Colon (tissue), 2 donors: ENCODE measurements around the gene SLC35F2.
"Not testable (repeated sequence)": the region's sequence is repeated elsewhere in the genome, so short reads cannot be mapped to it uniquely, and the experiment has no call there.

Experiments used
- FAIRE-seq: peaks from 2 replicates; lab custom pipeline; 2012; peaks lifted over from hg19 to GRCh38; lab: Jason Lieb, UNC
- donor health status: control.
- donor health status: control.

The SLC35F2 gene, protein sequence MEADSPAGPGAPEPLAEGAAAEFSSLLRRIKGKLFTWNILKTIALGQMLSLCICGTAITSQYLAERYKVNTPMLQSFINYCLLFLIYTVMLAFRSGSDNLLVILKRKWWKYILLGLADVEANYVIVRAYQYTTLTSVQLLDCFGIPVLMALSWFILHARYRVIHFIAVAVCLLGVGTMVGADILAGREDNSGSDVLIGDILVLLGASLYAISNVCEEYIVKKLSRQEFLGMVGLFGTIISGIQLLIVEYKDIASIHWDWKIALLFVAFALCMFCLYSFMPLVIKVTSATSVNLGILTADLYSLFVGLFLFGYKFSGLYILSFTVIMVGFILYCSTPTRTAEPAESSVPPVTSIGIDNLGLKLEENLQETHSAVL

DNA sequence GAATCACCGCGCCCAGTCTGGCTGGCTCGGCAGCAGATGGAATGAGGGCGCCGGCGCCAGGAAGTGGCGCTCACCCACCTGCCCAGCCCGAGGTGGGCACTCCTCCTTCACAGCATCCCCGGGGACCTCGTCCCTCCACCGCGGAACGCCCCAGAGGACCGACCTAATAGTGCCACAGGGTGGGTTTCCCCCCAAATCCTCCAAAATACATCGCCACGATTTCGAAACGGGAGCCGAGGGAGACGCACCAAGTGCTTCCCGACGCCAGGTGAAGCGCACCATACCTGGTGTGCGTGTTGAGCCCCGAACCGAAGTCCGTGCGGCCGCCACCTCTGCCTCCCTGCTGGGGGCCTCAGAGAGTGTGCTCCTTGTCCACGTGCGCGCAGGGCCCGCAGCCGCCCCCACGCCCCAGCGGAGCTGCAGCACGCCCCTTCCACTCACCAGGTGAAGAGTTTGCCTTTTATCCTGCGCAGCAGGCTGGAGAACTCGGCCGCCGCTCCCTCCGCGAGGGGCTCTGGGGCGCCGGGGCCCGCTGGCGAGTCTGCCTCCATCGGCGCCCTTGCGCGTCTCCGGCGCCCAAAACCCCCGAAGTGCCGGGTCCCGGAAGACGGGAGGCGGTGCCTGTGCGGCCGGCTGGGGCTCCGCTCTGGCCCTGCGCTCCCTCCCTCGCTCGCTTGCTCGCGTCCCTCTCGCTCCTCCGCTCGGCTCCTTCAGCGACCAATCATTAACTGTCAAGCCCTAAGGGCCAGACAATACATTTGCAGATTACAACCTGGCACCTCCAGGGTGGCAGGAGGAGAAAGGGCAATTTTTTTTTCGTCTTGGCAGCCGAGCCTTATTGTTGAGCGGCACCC lies at the start of gene SLC35F2:
Gene SLC35F2 (minus strand): TSS at position 571 of the 854 bp plus-strand sequence. CDS start 20 bp downstream, at position 551.
- FAIRE-seq = no peak

DNA sequence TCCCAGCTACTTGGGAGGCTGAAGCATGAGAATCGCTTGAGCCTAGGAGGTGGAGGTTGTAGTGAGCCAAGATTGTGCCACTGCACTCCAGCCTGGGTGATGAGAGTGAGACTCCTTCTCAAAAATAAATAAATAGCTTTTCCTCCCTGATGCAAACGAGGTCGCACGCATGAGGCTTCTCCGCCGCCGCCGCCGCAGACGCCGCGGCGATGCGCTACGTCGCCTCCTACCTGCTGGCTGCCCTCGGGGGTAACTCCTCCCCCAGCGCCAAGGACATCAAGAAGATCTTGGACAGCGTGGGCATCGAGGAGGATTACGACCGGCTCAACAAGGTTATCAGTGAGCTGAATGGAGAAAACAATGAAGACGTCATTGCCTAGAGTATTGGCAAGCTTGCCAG lies 49.6 kb upstream of the SLC35F2 start:
- FAIRE-seq = no peak

DNA sequence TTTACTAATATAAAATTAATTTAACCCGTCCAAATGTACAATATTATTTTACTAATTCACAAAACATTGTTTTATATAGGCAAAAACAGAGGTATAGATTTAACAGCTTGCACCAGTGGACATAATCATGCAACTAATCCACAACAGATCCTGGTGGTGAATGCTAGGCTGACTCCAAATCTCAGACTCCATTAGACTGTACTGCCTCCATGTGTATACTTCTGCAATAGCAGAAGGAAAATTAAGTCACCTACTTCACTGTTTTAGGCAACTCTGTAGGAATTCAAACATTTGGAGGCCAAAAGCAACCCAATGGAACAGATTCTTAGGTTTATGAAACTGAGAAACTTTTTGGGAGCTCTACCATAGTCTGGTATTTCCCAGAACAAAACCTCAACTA lies 39.7 kb upstream of the SLC35F2 start:
- no peak for FAIRE-seq

DNA sequence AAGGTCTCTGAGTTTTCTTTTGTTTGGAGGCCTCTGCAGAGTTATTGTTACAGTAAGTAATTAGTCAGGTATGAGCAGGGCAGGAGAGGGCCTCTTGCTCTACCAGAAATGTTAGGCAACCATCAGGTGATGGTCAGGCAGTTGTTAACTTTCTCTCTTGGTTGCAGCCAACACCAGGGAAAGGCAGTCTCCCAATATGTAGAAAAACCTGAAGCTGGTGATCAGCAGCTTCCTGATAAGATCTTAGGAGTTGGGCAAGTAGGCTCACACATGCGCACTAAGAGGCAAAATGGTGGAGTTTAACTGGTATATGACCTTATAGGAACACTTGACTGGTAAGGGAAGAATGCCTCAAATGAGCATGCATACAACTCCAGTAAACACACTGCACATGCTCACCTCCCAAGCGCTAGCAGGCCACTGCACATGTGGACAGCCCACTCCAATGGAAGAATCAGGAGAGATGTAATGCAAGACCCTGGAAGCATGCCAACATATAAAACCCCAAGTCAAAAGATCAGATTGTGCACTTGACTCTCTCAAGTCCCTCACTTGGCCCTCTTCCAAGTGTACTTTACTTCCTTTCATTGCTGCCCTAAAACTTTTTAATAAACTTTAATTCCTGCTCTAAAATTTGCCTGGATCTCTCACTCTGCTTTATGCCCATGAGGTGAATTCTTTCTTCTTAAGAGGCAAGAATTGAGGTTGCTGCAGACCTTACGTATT lies 23.7 kb upstream of the SLC35F2 start:
- no peak for FAIRE-seq

DNA sequence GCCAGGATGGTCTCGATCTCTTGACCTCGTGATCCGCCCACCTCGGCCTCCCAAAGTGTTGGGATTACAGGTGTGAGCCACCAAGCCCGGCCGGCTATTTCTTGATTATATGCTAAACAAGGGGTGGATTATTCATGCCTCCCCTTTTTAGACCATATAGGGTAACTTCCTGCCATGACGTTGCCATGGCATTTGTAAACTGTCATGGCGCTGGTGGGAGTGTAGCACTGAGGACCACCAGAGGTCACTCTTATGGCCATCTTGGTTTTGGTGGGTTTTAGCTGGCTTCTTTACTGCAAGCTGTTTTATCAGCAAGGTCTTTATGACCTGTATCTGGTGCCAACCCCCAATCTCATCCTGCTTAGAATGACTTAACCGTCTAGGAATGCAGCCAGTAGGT lies 22.9 kb upstream of the SLC35F2 start:
- not testable (repeated sequence) for FAIRE-seq

DNA sequence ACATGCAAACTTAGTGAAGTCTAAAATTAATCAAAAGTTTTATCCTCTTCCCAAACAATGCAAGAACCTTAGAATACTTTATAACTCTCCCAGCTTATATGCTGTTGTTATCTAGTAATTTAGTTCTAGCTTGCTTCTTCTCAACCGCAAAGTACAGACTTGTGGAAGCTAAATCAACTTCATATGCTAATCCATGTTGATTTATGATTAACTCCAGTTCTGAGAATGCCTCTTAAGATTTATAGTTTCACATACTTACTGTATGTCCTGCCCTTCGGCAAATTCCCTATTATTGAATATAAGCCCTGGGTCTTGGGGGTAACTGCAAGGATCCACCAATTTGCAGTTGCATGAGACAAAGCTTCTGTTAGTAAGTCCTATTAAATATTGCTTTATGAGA lies 17.6 kb upstream of the SLC35F2 start:
- no peak for FAIRE-seq

DNA sequence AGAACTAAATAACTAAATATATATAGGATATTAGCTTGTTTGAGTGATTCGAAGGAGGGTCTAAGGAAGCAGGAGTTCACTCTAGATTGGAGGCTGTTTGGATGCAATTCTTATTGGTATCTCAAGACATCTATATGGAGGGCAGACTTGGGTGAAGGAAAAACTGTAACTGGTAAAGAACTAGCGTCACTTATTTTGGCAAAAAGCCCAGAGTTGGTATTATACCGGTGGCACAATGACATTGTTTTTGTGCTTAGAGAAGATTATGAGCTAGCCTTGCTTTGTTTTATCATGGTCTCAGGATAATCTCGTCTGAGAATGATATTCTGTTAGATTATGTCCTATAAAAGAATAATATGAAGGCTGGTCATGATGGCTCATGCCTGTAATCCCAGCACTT lies 6.0 kb upstream of the SLC35F2 start:
- no peak for FAIRE-seq

DNA sequence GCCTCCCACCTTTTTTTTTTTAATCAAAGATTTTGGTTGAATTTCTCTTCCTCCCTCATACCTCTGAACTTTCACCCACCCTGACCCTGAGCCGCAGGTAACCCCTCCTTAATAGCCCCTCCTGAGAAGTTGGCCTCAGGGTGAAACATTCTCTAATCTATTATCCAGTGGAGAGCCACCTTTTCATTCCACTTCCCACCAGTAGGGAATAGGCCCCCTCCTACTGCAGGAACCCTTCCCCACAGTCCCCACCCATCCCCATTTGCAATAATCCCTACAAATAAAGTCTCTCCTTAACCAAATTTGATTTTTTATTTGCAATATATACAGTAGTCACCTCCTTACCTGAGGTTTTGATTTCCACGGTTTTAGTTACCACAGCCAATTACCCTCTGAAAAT lies 2.1 kb upstream of the SLC35F2 start:
- FAIRE-seq = no peak

DNA sequence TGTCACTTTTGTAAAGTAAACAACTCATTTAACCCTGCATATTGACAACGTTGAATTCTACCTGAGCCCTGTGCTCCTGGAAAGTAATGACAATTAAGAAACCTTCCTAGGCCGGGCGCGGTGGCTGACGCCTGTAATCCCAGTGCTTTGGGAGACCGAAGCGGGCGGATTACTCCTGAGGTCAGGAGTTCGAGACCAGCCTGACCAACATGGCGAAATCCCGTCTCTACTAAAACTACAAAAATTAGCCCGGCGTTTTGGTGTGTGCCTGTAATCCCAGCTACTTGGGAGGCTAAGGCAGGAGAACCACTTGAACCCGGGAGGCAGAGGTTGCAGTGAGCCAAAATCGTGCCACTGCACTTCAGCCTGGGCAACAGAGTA lies 1.6 kb upstream of the SLC35F2 start:
- FAIRE-seq = not testable (repeated sequence)

DNA sequence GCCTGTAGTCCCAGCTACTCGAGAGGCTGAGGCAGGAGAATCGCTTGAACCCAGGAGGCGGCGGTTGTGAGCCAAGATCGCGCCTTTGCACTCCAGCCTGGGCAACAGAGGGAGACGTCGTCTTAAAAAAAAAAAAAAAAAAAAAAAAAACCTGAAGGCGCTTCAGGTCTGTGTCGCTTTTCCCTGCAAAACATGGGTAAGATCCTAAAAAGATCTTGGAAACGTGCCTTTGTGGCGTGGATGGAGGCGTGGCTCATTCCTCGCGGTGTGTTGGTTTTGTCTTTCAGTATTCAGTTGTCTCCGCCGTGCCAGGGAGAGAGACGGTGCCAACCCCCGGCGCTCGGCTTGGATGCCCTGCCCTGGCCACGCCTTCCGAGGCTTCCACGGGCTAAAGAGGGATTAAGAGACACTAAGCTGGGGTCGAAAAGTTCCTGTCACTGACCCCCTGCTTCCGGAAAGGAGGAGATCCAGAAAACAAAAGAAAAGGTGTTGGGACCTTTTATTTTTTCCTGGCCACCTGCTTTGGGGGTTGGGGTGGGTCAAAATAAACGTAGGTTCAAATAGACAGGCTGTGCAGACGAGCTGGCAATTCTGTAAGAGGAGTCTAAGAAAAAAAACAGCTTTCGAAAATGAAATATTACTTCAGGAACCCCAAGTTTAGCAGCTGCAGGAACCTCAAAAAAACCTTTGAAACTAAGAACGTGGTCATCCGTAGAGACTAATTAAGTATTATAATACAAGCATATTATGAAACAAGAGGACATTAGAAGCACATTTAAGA lies 1.1 kb upstream of the SLC35F2 start:
- FAIRE-seq = no peak

DNA sequence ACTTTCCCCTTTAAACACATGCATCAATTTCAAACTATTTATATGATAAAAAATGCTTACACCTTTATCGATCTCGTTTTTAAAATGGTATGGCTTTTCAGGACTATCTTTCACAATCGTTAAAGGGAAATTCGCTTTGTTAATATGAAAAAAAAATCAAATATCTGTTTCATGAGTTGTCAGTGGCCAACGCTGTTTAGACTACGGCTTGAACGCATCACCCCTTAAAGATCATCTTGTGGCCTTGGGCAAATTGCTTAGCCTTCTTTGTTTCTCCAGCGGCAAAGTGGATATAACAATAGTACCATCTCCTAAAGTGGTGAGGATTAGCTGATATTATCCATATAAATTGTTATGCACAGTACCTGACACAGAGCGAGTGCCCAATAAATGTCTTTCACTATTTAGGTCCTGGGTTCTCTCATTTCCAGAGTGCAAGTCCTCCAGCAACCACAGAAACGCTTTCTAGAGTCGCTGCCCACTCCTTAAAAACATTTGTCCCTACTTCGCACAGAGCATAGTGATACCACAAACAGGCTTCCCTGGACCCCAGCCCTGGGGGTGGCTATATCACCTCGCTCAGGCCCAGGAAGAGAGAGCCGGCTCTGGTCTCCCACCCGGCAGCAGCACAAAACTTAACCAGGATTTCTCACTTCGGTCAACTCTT lies 904 bp downstream of the SLC35F2 start:
- no peak for FAIRE-seq

DNA sequence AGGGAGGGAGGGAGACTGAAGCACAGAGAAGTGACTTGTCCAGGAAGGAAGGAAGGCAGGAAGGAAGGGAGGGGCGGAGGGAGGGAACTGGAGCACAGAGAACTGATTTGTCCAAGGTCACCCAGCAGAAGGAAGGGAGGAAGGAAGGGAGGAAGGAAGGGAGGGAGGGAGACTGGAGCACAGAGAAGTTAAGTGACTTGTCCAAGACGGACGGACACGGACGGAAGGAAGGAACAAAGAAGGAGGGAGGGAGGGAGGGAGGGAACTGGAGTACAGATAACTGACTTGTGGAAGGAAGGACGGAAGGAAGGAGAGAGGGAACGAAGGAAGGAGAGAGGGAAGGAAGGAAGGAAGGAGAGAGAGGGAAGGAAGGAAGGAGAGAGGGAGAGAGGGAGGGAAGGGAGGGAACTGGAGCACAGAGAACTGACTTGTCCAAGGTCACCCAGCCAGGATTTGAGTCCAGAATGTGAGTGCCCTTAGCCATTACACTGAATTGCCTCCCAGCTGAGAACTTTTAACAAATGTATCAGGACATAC lies 1.5 kb downstream of the SLC35F2 start:
- no peak for FAIRE-seq

DNA sequence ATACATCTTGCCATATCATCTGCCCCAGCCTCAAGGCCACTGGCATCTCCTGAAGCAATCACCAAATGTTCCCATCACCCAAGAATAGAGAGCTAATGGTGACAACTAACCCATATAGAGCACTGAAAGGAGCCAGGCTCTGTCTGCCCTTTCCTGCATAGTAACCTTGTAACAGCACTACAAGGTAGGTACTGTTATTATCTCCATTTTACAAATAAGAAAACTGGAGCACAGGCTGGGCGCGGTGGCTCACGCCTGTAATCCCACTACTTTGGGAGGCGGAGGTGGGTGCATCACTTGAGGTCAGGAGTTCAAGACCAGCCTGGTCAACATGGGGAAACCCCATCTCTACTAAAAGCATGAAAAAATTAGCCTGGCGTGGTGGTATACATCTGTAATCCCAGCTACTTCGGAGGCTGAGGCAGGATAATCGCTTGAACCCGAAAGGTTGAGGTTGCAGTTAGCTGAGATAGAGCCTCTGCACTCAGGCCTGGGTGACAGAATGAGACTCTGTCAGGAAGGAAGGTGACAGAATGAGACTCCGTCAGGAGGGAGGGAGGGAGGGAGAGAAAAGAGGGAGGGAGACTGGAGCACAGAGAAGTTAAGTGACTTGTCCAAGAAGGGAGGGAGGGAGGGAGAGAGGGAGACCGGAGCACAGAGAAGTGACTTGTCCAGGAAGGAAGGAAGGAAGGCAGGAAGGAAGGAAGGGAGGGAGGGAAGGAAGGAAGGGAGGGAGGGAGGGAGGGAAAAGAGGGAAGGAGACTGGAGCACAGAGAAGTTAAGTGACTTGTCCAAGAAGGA lies 2.2 kb downstream of the SLC35F2 start:
- no peak for FAIRE-seq

DNA sequence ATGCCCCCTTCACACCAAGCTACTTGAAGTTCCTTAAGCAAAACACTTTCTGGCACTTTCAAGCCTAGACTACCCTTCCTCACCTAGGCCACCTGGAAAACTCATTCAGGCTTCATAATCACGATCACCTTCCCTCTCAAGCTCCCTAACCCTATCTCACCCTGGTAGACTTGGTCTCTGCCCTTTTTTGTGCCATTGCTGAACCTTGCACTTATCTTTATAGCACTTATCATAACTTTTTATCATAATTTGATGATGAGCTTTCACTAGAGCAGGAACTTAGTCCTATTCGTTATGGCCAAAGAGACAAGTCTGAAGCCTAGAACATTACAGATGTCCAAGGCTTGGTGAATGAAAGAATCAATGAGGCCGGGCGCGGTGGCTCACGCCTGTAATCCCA lies 5.5 kb downstream of the SLC35F2 start:
- no peak for FAIRE-seq

DNA sequence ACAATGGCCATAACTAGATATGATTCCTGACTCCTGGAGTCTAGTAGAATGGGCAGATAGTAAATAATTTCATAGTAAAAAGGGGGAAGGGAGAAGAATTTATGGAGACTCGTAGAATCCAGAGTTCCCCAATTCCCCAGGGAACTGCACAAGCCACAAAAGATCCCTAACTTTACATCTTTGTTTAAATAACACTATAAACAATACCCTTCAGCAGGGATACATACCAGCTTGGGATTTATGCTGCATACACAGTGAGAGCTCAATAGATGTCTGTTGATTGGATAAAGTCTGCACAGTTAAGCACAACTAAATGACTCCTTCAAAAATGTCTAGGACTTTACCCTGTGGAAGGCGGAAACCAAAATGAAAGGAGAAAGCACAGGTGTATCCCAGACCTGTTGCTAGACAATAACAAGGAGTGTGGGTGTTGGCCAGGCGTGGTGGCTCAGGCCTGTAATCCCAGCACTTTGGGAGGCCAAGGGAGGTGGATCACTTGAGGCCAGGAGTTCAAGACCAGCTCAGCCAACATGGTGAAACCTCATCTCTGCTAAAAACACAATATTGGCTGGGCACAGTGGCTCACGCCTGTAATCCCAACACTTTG lies 6.8 kb downstream of the SLC35F2 start:
- FAIRE-seq = no peak

DNA sequence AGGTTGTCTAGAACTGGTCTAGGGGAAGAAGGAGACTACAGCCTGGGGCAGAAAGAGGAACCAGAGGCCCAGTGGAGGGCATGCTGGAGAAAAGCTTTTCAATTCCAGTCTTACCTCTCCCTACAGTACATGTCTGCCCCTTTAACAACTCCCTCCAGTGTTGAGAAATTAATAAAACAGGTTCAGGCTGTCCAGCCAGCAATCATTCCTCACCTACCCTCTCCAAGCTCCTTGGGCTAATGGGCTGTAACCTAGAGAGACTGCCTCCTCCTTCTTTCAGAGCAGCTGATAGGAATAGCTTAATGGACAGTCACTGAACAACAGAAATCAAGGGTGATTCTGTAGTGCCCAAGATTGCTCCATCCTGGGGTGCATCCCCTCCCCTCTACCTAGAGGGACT lies 8.8 kb downstream of the SLC35F2 start:
- no peak for FAIRE-seq

DNA sequence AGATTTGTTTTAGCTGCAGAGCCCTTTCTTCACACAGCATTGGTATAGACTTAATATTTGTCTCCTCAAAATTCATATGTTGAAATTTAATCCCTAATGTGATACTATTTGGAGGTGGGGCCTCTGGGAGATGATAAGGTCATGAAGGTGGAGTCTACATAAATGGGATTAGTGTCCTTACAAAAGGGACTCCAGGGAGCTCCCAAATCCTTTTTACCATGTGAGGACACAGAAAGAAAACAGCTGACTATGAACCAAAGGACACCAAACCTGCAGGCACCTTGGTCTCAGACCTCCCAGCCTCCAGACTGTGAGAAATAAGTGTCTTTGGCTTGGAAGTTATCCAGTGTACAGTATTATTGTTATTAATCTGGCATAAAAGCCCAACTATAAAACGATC lies 10.2 kb downstream of the SLC35F2 start:
- no peak for FAIRE-seq

DNA sequence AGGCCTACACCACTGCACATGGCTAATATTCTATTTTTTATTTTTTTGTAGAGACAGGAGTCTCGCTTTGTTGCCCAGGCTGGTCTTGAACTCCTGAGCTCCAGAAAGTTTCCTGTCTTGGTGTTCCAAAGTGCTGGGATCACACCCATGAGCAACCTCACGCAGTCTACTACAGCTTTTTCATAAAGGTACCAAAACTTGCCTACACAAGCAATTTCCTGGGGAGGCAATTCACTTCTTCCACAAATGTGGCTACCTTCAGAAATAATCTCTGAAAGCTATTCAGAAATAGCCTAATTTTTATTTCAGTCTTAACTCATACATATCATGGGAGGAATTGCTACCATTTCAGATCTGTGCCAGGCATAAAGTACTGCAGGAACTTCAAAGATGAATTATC lies 11.4 kb downstream of the SLC35F2 start:
- no peak for FAIRE-seq

DNA sequence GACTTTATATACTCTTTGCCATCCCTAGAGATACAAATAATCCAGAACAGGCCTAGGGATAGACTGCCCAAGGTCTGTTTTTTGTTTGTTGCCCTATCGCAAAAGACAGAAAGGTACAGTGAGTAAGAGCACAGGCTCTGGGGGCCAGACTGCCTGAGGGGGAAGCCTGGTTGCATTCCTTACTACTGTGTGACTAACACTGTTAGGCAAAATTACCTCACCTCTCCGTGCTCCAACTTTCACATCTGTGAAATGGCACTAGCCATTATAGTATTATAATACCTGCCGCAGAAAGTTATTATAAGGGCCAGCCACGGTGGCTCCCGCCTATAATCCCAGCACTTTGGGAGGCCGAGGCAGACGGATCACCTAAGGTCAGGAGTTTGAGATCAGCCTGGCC lies 14.5 kb downstream of the SLC35F2 start:
- no peak for FAIRE-seq
